ENCODE data around the gene GJA10. TPM values are rescaled to one million over a fixed set of nuclear protein-coding genes. Genes with fewer than 3 reads are reported as not detected.

GJA10 gene
- total and polyA plus RNA-seq, 12 donors: not detected

DNA sequence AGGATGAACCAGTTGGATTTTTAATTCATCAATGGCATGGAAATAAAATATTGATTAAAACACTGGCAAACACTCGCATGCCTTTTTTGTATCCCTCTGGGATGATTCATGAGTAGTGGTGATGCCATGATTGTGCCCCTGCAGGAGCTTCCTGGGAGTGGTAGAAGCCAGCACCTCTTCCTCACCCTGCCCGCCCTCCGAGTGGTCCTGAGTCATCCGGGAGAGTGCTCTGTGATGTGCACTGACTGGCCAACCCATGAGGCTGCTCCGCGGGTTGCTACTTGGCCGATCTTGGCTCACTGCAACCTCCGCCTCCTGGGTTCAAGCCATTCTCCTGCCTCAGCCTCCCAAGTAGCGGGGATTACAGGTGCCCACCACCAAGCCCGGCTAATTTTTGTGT, 27.4 kb downstream of the GJA10 start:
- Histone ChIP-seq H3K27me3 (peaks cover 10% of the 10 kb centered on the region), H3K4me1 (replicated peaks in 1 of 2) (no peaks in the 10 kb centered on the region), H3K36me3 (replicated peaks in 1 of 2) (no peaks in the 10 kb centered on the region), H3K4me3 (no peak overlapping the region), H3K27ac (no peak overlapping the region), H3K9me3 (replicated peaks in 1 of 3) (no peaks in the 10 kb centered on the region)
- DNase-seq: no peak
- intact Hi-C loops (cut with DNase I): no loop called here
- no peak for TF ChIP-seq CTCF (IDR thresholded peaks at IDR 0.05)
- TF ChIP-seq POLR2A (IDR thresholded peaks at IDR 0.05): no peak
- 85 to 92% (median 88%) methylated on average over 9 to 10 of the region's 10 CpGs for WGBS, 4 donors

DNA sequence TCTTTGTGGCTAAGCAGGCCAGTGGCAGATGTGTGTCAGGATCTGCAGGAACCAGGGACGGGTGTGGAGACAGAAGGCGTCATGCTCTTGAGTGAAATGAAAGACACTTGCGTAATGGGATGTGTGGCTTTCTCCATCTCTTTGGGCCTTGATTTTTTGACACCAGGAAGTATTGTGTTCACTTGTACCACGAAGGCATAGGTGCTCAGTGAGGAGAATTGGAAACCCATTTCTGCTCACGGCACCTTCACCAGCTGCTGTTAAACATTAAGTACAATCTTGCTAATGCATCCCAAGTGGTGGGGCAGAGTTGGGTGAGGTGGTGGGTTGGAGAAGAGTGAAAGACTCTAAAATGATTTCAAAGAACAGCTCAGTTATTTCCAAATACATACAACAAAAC, 30.0 kb downstream of the GJA10 start:
- intact Hi-C loops (cut with DNase I): no loop called here
- H3K4me1 ChIP-seq (replicated peaks in 1 of 2): no peaks in the 10 kb centered on the region
- no peak overlapping the region for H3K4me3 ChIP-seq
- H3K36me3 ChIP-seq (replicated peaks in 1 of 2): no peaks in the 10 kb centered on the region
- DNase-seq: no peak
- H3K27ac ChIP-seq: no peak overlapping the region
- TF ChIP-seq CTCF (IDR thresholded peaks at IDR 0.05) (no peak), POLR2A (IDR thresholded peaks at IDR 0.05) (no peak)
- no peaks in the 10 kb centered on the region for H3K9me3 ChIP-seq (replicated peaks in 1 of 3)
- H3K27me3 ChIP-seq: peaks cover 10% of the 10 kb centered on the region
- WGBS, 4 donors: 59 to 71% (median 63%) methylated on average over 5 of the region's 5 CpGs

DNA sequence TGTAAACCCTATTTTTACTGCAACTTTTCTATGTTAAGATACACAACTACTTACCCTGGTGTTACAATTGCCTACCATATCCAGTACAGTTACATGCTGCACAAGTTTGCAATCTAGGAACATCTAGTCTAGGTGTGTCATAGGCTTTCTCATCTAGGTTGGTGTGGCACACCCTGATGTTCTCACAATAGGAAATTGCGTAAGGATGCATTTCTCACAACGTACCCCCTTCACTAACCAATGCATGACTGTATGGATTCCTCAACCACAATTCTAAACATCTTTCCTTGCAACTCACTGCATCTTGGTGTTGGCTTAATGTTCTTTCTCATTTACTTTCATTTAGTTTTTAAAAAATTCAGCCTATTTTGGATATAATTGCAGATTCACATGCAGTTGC, 31.6 kb downstream of the GJA10 start:
- TF ChIP-seq CTCF (IDR thresholded peaks at IDR 0.05) (no peak), POLR2A (IDR thresholded peaks at IDR 0.05) (no peak)
- Histone ChIP-seq H3K4me1 (replicated peaks in 1 of 2) (no peaks in the 10 kb centered on the region), H3K27ac (no peak overlapping the region), H3K9me3 (replicated peaks in 1 of 3) (no peaks in the 10 kb centered on the region), H3K27me3 (peaks cover 10% of the 10 kb centered on the region), H3K4me3 (no peak overlapping the region), H3K36me3 (replicated peaks in 1 of 2) (no peaks in the 10 kb centered on the region)
- intact Hi-C loops (cut with DNase I): no loop called here
- no peak for DNase-seq
- 62 to 79% (median 77%) methylated on average over 2 of the region's 2 CpGs for WGBS, 4 donors

DNA sequence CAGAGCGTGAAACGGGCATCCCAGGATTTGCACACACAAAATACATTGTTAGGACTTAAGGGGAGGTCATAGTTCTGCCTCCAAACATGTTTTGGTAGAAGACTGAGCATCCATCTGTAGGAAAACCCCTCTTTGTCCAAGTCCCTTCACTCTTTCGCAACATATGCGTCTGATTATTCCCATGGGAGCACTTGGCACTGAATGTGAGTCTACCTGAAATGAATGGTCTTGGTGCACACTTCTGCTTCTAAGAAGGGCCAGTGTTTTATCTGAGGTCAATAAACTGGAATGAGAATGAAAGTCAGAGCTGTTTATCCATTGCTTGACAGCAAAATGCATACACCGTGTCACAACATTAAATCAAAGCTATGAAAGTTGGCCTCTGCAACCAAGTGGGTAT, 33.0 kb downstream of the GJA10 start:
- Histone ChIP-seq H3K27me3 (peaks cover 1% of the 10 kb centered on the region), H3K9me3 (replicated peaks in 1 of 3) (no peaks in the 10 kb centered on the region), H3K4me3 (no peak overlapping the region), H3K4me1 (replicated peaks in 1 of 2) (no peaks in the 10 kb centered on the region), H3K36me3 (replicated peaks in 1 of 2) (no peaks in the 10 kb centered on the region), H3K27ac (no peak overlapping the region)
- WGBS, 4 donors: 90 to 94% (median 91%) methylated on average over 5 of the region's 5 CpGs
- DNase-seq: no peak
- intact Hi-C loops (cut with DNase I): no loop called here
- TF ChIP-seq POLR2A (IDR thresholded peaks at IDR 0.05) (no peak), CTCF (IDR thresholded peaks at IDR 0.05) (no peak)
